Panc1 (cell line): ENCODE measurements around the gene DOCK3.

Source experiments
- POLR2AphosphoS5 ChIP-seq: IDR thresholded peaks from 2 replicates; pipeline ENCODE4 v1.6.1; 2012; ENCODE audit warnings: mild to moderate bottlenecking, low read depth, low read length, moderate library complexity
- REST ChIP-seq, 2 experiments: IDR thresholded peaks; 2 replicates each; pipeline ENCODE4 v1.6.1; 2011 to 2012; ENCODE audit warnings: low read depth in 2 of 2, control low read depth in 1 of 2, low read length in 1 of 2, mild to moderate bottlenecking in 1 of 2, moderate library complexity in 1 of 2; ENCODE audit not compliant: insufficient read depth in 1 of 2
- SIN3A ChIP-seq: IDR thresholded peaks from 2 replicates; pipeline ENCODE4 v1.6.1; 2012; ENCODE audit warnings: low read depth, mild to moderate bottlenecking, low read length, moderate library complexity, borderline replicate concordance; ENCODE audit not compliant: insufficient read depth
- TF ChIP-seq, protein P1 (sequence below): fragments of 450-650 bp; IDR thresholded peaks from 2 replicates; pipeline ENCODE4 v1.5.1; 2017; ENCODE audit warnings: mild to moderate bottlenecking

DNA sequence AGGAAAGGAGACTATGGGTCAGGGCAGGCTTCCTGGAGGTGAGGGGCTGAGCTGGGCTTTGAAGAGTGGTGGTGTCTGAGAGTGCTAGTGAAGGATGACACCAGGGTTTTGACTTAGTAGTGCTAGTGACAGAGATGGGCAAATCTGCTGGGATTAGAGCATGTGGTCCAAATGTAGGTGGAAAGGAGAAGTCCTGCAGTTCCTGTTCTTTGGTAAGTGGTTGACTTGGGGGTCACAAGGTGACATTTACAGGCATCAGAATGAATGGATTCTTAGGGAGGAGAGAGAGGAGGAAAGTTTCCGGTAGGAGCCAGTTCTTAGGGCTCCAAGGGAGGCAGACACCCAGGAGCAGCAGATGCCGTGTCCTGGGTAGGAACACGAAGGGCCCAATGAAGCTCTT, 796 bp upstream of the DOCK3 start:
- TF ChIP-seq, protein P1, sequence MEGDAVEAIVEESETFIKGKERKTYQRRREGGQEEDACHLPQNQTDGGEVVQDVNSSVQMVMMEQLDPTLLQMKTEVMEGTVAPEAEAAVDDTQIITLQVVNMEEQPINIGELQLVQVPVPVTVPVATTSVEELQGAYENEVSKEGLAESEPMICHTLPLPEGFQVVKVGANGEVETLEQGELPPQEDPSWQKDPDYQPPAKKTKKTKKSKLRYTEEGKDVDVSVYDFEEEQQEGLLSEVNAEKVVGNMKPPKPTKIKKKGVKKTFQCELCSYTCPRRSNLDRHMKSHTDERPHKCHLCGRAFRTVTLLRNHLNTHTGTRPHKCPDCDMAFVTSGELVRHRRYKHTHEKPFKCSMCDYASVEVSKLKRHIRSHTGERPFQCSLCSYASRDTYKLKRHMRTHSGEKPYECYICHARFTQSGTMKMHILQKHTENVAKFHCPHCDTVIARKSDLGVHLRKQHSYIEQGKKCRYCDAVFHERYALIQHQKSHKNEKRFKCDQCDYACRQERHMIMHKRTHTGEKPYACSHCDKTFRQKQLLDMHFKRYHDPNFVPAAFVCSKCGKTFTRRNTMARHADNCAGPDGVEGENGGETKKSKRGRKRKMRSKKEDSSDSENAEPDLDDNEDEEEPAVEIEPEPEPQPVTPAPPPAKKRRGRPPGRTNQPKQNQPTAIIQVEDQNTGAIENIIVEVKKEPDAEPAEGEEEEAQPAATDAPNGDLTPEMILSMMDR, result no peak
- no peak for TF ChIP-seq POLR2AphosphoS5
- TF ChIP-seq REST (IDR thresholded peaks at IDR 0.05; ENCODE audit: insufficient read depth in 1 of 2, low read depth in 2 of 2, low read length in 1 of 2), result no peak
- no peak for TF ChIP-seq SIN3A
